Activated T-cell treated with anti-CD3 and anti-CD28 coated beads for 4 hours (primary cell): Measurements from ENCODE around the gene FHIT.

Experiments used
- DNase-seq: peaks from one replicate; pipeline ENCODE4 v3.0.0-alpha.2; 2020

Gene FHIT

DNA sequence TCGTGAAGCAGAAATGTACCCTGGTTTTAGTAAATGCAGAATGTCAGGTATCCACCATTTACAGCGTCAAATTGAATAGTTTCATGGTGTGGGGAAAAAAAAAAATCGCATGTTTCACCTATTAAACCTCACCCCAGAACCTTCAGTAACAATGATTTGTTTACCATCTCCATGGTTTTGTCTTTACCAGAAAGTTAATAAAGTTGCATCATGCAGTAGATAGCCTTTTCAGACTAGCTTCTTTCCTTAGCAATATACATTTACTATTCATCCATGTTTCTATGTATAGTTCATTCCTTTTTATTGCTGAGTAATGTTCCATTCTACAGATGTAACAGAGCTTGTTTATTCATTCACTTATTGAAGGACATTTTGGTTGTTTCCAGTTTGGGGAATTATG, 1066.1 kb downstream of the FHIT start:
- no peak for DNase-seq

DNA sequence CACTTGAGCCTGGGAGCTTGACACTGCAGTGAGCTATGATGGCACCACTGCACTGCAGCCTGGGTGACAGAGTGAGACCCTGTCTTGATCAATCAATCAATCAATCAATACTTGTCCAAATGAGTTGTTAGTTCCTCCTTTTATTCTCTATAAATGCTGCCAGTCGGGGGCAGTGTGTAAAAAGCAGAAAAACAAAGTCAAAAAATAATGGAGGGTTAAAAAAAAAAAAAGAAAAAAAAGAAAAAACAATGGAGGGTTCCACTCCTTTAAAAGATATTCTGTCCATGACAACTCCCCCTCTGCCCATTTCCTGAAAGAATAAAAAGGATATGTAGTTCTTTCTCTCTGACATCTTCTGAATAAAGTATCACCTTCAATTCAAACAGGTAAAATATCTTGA, 1068.6 kb downstream of the FHIT start:
- DNase-seq, result no peak

DNA sequence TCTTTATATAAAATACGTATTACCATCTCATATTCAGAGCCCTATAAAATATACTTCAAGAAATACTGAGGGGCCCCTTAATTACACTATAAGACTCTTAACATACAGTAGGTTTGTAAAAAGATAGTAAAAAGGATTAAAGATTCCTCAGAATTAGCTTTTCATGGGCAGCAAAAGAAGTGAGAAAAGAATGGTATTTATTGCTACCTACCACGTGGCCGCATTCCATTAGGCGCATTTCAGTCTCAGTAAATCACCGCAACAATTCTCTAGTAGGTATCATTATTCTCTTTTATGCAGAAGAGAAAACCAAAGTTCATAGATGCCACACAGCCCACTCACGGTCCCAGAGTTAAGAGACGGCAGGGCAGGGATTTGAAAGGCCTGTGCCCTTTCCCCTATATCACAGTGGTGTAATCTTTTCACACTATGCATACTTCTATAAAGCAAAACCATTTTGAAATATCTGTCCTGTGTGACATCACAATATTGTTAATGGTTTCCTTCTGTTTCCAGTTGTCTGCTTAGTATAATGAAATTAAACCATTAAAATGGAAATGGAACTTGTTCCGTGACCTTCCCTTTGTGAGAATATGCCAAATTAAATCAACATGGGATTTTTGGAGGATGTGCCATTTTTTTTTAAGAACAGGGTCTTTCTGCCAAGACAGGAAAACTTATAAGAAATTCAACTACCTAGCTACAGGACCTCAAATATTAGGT, 1072.2 kb downstream of the FHIT start:
- no peak for DNase-seq

DNA sequence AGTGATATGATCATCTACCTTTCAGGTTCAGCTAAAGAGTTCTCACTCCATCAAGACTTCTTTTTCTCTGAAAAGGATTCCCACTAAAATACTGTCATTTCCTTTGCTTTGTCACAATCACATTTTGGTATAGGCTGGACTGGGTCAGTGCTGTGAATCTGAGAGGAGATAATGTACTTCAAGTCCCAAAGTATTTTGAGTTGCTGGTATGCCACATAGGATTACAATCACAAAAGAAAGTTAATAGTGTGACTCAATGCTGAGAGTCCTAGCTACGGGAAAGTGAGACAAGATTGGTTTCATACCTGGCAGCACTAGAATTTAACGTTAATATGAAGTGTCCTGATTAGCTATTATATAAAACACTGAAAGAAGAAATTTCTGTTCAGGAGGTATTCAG, 1073.5 kb downstream of the FHIT start:
- no peak for DNase-seq

DNA sequence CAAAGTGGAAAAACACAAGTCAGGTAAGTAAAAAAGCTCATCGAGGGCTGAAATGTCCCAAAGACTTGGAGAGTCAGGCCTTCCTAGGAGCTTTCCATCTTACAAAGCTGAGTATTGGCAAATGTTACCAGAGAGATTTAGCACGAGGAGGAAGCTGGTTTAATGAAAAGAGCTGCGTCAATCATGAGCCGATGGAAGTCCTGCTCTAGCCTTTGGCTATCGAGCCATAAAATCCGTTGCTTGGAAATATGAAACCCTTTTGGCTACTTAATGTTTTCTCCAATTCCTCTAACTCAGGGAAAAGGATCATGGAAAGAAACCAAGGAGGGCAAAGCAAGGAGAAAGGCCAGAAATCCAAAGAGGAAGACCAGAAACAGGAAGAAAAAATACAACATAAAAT, 1074.6 kb downstream of the FHIT start:
- DNase-seq, result no peak

DNA sequence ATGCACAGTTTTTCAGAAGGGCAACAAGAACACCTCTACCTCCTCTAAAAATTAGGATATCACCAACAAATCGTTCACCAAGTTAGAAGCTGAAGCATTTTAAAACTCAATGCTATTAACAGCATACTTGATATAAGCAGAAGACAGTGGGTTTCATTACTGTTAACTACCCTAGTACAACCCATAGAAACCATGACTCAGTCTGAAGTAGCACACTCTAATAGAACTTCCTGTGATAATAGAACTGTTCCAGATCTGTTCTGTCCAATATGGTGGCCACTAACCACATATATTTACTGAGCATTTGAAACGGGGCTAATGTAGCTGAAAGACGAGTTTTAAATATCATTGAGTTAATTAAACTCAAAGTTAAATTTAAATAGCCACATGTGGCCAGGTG, 1075.6 kb downstream of the FHIT start:
- no peak for DNase-seq

DNA sequence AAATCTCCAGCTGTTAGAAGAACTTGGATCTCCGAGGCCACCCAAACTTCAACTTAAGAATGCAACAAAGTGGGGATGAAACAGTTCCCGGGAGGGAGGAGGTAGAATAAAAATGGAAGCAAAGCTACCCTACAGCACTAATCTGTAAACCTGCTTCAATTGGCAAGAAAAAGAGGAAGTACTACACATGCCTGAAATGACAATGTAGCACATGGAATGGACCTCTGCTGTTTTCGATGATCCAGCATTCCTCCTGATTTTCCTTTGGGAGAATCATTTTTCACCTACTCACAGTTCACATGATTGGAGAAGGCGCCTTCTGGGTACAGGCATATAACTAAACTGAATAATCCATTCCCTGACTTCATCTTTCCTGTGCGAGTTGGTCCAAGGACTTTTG, 1081.5 kb downstream of the FHIT start:
- no peak for DNase-seq

DNA sequence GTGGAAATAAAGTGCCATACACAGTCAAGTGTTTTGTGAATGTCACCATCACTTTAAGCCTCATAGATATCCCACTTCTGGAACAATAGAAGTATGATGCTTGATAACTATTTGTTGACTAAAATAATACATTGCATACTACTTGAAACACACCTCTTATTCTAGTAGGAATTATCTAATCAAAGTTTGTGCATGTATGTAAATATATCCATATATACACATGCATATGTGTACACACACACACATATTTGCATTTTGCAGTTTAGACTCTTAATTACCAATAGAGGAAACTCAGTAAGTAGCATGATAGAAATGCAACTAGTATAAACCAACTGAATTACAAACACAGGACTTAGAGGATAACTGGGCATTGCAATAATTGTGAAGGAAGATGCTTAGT, 1084.1 kb downstream of the FHIT start:
- no peak for DNase-seq

DNA sequence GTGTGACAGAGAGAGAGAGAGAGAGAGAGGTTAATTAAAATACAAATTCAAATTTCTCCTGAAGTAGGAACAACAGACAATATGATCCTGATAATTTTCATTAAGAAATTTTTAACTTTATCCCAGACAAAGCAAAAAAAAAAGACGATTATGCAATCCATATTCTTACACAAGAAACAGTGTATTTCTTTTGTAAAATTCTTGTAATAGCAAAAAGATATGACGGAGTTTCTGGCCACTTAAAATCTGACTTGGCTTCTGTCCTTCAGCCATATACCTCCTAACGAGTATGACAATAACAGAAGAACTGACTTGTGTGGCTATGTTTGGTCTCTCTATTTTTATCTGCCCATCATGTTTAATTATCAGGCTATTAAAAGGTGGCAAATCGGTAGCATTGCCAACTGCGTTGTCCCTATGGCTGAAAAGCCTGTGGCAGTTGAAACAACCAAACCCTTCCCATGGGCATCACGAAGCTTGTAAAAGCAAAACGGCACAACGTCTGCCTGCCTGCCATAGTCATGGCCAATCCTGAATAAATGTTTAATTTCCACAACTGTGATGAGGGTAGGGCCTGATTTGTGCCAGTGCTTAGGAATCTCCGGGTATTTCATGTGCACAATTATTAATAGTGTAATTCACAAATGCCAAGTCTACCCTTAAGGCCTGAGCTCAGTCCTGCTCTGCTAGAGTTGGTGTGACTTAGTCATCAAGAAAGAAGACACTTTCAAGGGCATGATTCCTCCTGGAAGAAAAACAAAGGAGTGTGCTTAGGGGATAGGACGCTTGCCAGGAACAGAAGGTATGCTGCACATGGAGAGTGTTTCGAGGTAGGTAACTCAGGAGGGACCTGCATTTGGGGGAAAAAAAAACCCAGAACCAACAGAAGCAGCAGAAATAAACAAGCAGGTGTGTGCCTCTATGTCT, 1090.2 kb downstream of the FHIT start:
- no peak for DNase-seq

DNA sequence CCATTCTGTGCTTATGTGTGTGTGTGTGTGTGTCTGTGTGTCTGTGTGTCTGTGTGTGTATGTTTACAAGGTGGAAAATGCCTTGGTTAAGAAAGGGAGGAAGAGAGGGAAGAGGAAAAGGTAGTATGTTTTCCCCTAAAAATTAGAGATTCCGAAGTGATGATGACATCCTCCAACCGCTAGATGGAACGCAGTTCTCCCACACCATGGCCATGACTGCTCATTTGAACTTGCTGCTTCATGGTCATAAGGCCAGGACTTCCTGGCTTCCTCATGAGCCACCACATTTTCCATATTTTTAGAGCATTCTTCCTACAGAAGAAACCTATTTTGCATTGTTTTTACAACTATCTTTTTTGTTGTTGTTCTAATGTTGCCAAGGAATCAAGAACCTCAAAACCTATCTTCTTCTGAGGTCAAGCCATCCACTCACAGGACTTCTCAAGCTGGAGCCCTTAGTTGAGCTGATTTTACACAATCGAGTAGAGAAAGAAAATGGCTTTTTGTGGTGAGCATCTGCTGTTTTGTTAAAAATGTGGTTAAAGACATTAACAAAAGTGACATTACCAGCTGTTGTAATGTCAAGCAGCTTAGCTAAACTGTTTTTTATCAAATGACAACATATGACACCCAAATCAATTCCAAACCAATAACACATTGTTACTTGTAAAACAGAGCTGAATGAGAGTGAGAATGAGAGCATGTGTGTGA, 1091.0 kb downstream of the FHIT start:
- no peak for DNase-seq

DNA sequence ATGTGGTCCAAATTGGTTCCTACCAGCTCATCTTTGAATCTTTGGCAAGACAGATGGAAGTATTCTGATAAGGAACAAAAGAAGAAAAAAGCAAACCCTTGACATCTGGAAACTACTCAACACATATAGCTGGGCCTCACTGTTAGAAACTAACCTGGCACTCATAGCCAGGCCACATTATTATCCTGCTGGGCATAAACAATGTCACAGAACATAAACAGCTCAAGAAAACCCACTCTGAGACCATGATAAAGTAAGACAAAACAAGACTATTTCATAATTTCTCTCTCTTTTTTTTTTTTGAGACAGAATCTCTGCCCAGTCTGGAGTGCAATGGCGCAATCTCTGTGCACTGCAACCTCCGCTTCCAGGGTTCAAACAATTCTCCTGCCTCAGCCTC, 1093.2 kb downstream of the FHIT start:
- DNase-seq, result no peak

DNA sequence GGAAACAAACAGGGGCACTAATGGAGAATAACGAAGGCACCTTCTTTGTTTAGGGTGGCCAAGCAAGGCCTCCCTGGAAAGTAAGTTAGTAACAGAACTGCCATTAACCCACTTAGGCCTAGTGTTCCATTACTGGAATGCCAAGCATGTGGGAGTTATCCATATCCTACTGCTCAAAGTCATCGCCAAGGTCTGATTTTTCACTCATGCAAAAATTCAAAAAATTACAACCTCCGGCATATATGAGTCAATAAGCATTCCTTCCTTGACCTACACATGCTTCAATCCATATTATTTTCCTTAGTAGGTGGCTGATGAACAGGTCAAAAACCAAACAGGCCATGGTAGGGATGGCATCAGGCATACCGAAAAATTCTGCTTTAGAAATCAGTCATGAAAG, 1097.2 kb downstream of the FHIT start:
- DNase-seq, result no peak

DNA sequence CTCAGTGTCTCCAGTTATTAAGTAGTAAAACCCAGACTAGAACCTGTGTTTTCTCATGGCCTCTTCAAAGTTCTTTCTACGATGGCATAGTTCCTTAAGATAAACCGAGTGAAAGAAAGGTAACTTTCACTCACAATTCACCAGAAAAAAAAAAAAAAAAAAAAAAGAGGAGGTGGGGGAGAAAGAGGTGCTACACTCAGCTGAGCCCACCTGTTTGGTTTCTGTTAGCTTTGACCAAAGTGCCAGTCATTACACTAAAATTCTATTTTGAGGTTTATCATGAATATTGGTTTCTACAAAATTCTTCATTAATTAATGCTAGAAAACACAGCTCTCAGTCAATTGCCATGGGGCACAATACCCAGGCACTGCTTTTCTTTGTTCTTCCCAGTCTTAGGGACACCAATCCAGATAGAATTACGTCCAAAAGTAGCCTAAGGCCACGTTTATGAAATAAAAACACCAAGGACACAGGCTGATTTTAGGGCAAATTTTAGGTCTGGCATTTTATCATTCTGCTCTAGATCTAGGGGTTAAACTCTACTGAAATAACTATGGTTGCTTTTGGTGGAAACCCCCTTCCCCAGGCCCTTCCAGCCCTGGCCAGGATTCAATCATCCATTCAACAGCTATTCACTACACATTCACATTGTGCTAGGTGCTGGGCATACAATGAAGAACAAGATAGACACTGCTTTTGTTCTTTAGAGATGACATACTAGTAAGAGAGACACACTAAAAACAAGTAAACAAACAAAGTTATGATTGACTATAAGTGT, 1097.8 kb downstream of the FHIT start:
- no peak for DNase-seq

DNA sequence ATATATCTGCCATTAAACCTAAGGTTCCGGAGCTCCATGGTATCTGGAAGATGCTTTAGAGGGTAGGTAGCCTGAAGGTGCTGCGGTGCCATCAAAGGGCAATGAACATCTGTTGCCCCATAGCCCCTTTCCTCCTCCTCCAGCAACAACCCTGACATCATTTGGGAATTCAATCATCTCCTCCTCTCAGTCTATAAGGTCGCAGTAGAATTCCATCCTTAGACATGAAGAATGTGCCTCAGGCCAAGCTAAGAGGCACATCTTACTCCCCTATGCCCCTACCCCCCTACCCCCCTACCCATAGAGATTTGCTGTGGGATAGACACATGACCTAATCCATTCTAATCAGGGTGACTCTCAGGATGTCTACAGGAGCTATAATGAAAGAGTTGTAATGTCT, 1101.8 kb downstream of the FHIT start:
- no peak for DNase-seq

DNA sequence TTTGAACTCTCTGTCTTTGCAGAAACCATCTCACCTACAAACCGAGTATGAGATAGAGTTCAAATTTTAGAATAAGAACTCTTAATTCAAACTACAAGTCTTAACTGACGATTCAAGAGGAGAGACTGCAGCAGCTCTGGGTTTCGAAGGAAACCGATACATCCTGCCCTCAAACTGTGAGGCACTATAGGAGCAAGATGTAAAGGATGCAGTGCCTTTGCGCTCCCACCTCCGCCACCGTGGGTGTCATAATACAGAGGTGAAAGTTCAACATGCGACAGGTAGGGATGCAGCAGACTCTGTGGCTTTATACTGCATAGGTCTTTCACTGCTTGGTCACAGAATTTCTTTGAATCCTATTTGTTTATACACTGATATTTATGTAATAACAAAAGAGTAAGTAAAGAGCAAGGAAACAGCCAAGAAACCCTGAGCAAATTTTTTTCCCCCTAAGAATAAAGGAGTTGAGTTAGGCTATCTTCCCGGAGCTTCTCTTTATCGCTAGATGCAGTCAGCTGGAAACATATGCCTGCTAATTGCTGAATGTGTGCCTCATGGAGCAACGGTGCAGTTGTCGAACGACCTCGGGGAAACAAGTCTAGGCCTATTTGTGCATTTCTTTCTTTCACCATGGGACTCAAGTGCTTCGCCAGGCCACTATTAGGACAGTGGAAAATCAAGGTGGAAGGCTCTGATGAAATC, 1103.9 kb downstream of the FHIT start:
- DNase-seq, result no peak

DNA sequence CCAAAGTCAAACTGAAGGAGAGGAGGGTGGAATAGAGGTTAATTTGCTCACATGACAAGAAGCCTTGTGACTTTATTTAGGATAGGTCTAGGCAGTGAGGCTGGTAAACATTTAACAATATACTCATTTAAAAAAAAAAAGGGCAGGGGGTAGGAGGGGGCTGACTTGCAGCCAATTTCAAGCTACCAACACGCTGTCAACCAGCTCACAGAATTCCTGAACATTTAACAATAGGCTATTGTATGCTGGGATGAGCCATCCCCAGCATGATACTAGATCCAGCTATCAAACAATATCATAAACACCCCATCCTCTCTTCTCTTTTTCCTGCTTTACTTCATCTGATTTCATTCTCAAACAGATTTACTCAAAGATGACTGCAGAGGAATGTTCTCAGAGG, 1105.1 kb downstream of the FHIT start:
- no peak for DNase-seq

DNA sequence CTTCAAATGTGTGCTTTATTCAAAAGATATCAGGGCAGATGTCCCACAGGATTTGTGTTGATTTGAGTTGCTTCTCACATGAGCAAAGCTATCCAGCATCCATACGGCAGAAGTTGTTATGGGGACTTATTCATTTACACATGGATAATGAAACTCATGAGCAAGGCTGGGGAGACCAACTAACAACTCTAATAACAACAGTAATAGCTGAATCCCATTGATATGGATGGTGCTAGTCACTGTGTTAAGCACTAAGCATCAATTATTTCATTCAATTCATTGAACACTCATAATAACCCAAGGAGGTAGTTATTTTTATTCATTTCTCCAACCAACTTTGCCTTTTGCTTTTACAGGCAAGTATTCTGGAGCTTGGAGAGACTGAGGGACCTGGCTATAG, 1107.2 kb downstream of the FHIT start:
- no peak for DNase-seq

DNA sequence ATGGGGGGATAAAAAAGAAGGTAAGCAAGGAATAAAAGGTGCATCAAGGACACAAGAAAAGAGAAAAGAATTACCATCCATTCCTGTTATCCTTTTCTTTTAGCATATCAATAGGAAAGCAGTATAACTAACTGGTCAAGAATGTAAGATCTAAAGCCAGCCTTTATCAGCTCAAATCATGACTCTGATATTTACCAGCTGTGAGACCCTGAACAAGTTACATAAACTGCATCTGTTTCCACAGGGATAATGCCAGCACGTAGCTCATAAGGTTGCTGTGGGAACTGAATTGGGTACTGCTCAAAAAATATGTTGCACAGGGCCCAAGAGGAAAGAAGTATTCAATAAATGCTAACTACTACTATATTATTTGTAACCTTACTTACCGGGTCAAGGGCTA, 1109.2 kb downstream of the FHIT start:
- no peak for DNase-seq

DNA sequence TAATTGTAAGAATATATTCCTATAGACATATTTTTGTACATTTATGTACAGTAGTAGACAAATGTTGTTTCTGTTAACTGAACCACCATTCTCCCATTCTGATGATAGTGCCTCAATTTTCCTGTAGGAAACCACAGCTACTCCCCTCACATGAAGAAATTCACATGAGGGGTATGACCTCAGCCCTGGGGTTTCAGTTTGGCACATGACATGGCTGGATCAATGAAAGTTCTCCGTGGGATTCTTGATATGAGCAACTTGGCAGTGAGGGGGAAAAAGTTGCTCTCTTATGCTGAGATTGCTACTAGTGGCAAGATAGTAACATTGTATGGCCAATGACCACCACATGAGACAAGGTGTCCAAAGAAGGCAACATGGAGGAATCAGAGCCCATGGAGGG, 1111.1 kb downstream of the FHIT start:
- DNase-seq, result no peak

DNA sequence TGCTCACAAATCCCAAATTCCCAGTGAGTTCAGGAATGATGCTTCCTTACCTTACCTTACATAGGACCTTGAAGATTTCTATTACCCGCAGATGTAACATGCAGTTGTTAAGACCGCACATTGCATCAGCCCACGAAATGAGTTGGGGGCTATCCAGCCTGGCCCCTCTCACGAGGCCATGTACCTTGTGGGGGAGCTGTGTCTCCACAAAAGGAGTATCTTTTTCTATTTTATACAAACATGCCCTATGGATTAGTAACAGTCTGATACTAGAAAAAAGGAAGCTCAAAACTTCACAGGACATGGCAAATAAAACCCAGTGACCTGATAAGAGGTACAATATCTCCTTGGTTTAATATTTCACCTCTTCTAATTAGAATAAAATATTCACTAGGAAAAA, 1114.7 kb downstream of the FHIT start:
- DNase-seq, result no peak

DNA sequence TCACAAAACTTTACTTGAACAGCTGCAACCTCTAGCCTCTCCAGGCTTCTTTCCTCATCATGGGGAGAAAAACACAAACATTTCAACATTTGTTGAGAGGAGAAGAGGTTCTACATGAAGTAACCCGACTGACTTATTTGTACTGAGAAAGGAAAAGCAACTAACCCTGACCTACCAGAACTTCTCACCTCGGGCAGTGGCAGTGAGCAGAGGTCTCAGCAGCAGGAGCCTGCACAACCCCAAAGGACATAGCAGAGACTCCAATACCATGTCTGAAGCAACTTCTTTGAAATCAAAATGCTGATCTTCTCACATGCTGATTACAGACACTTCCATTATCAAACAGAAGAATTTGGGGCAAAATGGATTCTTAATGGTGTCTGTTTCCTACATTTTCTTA, 1115.8 kb downstream of the FHIT start:
- DNase-seq, result no peak
